ENCODE results near the gene TBC1D24. TPM values are rescaled to one million over a fixed set of nuclear protein-coding genes. Genes with fewer than 3 reads are reported as not detected.
"Not testable (repeated sequence)": the region's sequence is repeated elsewhere in the genome, so short reads cannot be mapped to it uniquely, and the experiment has no call there.

Gene TBC1D24
- total RNA-seq, 1 experiment from 2014 or later: 24.6 TPM

DNA sequence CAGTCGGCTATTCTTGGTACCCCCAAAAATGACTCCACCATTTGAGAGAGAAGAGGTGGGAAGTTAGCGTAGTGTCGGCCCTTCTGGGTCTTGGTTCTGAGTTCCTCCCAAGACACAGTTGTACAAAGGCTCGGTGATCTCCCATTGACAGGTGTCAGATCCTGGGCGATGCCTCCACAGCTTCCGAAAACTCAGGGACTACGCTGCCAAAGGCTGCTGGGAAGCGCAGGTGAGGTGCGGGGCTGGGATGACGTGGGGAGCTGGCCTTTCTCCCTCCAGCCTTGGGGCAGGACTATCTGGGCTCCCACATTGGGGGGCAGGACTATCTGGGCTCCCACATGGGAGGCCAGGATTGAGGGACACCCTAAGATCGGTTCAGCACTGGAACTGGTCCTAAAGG is 35.3 kb upstream of the TBC1D24 start:
- Histone ChIP-seq H3K9me3 (ENCODE audit: control insufficient read depth in 1 of 2, insufficient read depth in 1 of 2, low read depth in 1 of 2, low read length in 2 of 2) (no peaks in the 10 kb centered on the region), H3K9me2 (ENCODE audit: insufficient read depth) (no peaks in the 10 kb centered on the region), H3K4me3 (replicated peaks in 1 of 2; ENCODE audit: low read depth in 1 of 2, low read length in 2 of 2) (no peak overlapping the region), H4K20me1 (ENCODE audit: insufficient read depth) (0 out of 2 replicates have a peak, but pooled peaks cover 3% of the 10 kb centered on the region), H3K27ac (ENCODE audit: low read depth, low read length) (no peak overlapping the region), H3K36me3 (ENCODE audit: control insufficient read depth in 1 of 2, insufficient read depth in 2 of 2, low read length in 2 of 2) (peaks cover 48 to 55% of the 10 kb centered on the region in 2 experiments), H3K4me2 (ENCODE audit: low read length) (no peak overlapping the region), H3K79me2 (ENCODE audit: insufficient read depth, low read length) (peaks cover 41% of the 10 kb centered on the region), H2AFZ (ENCODE audit: low read depth, low read length, poor library complexity, severe bottlenecking) (no peak overlapping the region), H3K9ac (ENCODE audit: low read length) (no peak overlapping the region), H3K27me3 (ENCODE audit: insufficient read depth, low read length) (no peaks in the 10 kb centered on the region), H3K4me1 (ENCODE audit: control insufficient read depth in 1 of 2, insufficient read depth in 2 of 2, low read length in 2 of 2) (no peaks in the 10 kb centered on the region)
- ChIA-PET CTCF (no interaction called here), POLR2A (no interaction called here), RAD21 (ENCODE audit: low non-redundant PET in 1 of 2, low total read pairs in 2 of 2, uncharacterized antibody in 2 of 2, unreplicated experiment in 2 of 2) (no interaction called here)
- ATAC-seq (no peak), DNase-seq (ENCODE audit: low read depth, low spot score) (no peak)
- TF ChIP-seq CEBPB (IDR thresholded peaks at IDR 0.05; ENCODE audit: low read depth) (no peak), SIN3A (IDR thresholded peaks at IDR 0.05; ENCODE audit: low read depth) (no peak), FOSL1 (IDR thresholded peaks at IDR 0.05; ENCODE audit: low read depth) (no peak), TCF7L2 (IDR thresholded peaks at IDR 0.05; ENCODE audit: borderline replicate concordance, extremely low read depth, insufficient read depth, insufficient read length) (no peak), CBX3 (IDR thresholded peaks at IDR 0.05; ENCODE audit: low read depth) (no peak), SP1 (IDR thresholded peaks at IDR 0.05; ENCODE audit: low read depth) (no peak)
- TF ChIP-seq, protein P1, sequence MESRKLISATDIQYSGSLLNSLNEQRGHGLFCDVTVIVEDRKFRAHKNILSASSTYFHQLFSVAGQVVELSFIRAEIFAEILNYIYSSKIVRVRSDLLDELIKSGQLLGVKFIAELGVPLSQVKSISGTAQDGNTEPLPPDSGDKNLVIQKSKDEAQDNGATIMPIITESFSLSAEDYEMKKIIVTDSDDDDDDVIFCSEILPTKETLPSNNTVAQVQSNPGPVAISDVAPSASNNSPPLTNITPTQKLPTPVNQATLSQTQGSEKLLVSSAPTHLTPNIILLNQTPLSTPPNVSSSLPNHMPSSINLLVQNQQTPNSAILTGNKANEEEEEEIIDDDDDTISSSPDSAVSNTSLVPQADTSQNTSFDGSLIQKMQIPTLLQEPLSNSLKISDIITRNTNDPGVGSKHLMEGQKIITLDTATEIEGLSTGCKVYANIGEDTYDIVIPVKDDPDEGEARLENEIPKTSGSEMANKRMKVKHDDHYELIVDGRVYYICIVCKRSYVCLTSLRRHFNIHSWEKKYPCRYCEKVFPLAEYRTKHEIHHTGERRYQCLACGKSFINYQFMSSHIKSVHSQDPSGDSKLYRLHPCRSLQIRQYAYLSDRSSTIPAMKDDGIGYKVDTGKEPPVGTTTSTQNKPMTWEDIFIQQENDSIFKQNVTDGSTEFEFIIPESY (IDR thresholded peaks at IDR 0.05; ENCODE audit: extremely low read depth, insufficient replicate concordance, low read length): no peak
- TF ChIP-seq, protein P2, sequence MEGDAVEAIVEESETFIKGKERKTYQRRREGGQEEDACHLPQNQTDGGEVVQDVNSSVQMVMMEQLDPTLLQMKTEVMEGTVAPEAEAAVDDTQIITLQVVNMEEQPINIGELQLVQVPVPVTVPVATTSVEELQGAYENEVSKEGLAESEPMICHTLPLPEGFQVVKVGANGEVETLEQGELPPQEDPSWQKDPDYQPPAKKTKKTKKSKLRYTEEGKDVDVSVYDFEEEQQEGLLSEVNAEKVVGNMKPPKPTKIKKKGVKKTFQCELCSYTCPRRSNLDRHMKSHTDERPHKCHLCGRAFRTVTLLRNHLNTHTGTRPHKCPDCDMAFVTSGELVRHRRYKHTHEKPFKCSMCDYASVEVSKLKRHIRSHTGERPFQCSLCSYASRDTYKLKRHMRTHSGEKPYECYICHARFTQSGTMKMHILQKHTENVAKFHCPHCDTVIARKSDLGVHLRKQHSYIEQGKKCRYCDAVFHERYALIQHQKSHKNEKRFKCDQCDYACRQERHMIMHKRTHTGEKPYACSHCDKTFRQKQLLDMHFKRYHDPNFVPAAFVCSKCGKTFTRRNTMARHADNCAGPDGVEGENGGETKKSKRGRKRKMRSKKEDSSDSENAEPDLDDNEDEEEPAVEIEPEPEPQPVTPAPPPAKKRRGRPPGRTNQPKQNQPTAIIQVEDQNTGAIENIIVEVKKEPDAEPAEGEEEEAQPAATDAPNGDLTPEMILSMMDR (IDR thresholded peaks at IDR 0.05 in 2 of 3, conservative IDR thresholded peaks at IDR 0.05 in 1 of 3; ENCODE audit: borderline replicate concordance in 1 of 3, insufficient read depth in 1 of 3, low read depth in 2 of 3, low read length in 2 of 3): no peak
- intact Hi-C loops (cut with micrococcal nuclease): no loop called here
- no TSS peak for BruUV-seq (replicated peaks)

DNA sequence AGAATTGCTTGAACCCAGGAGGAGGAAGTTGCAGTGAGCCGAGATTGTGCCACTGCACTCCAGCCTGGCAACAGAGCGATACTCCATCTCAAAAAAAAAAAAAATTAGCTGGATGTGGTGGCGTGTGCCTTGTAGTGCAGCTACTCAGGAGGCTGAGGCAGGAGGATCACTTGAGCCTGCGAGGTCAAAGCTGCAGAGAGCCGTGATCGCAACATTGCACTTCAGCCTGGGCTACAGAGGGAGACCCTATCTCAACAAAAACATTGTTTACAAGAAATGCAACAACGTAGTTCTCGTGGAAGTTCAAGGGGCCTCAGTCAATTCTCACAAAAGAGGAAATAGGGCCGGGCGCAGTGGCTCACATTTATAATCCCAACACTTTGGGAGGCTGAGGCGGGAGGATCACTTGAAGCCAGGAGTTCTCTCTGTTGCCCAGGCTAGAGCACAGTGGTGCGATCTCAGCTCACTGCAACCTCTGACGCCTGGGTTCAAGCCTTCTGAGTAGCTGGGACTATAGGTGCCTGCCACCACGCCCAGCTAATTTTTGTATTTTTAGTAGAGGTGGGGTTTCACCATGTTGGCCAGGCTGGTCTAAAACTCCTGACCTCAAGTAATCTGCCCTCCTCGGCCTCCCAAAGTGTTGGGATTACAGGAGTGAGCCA is 33.7 kb upstream of the TBC1D24 start:
- CTCF ChIA-PET: interaction anchor here (0.8 to 1.0 kb wide), 2 partner anchors 28 to 60 kb away, joined by 3 read pairs; no protein-coding TSS in a partner anchor
- DNase-seq (ENCODE audit: low read depth, low spot score); POLR2A ChIA-PET; RAD21 ChIA-PET (ENCODE audit: low non-redundant PET in 1 of 2, low total read pairs in 2 of 2, uncharacterized antibody in 2 of 2, unreplicated experiment in 2 of 2); H3K27me3 ChIP-seq (ENCODE audit: insufficient read depth, low read length); H4K20me1 ChIP-seq (ENCODE audit: insufficient read depth); H3K4me2 ChIP-seq (ENCODE audit: low read length); H3K9me2 ChIP-seq (ENCODE audit: insufficient read depth); H3K4me1 ChIP-seq (ENCODE audit: control insufficient read depth in 1 of 2, insufficient read depth in 2 of 2, low read length in 2 of 2); ATAC-seq; H2AFZ ChIP-seq (ENCODE audit: low read depth, low read length, poor library complexity, severe bottlenecking); H3K9ac ChIP-seq (ENCODE audit: low read length); H3K9me3 ChIP-seq (ENCODE audit: control insufficient read depth in 1 of 2, insufficient read depth in 1 of 2, low read depth in 1 of 2, low read length in 2 of 2); intact Hi-C loops (cut with micrococcal nuclease); H3K27ac ChIP-seq (ENCODE audit: low read depth, low read length); H3K4me3 ChIP-seq (replicated peaks in 1 of 2; ENCODE audit: low read depth in 1 of 2, low read length in 2 of 2); BruUV-seq (replicated peaks): not testable (repeated sequence)
- Histone ChIP-seq H3K36me3 (ENCODE audit: control insufficient read depth in 1 of 2, insufficient read depth in 2 of 2, low read length in 2 of 2) (peaks cover 53 to 60% of the 10 kb centered on the region in 2 experiments), H3K79me2 (ENCODE audit: insufficient read depth, low read length) (peaks cover 37% of the 10 kb centered on the region)
